ENCODE results near the gene TLE4.

GRCh38 chr9:79698967-79699366 lies 127.2 kb downstream of the TLE4 start:
- TF ChIP-seq MAX (IDR thresholded peaks at IDR 0.05; ENCODE audit: low read depth, low read length) = no peak
- TF ChIP-seq CTCF (IDR thresholded peaks at IDR 0.05; ENCODE audit: low read depth, low read length) = no peak
